GM18517 (cell line): ENCODE results near the gene CLASP1.
"Not testable (repeated sequence)": the region's sequence is repeated elsewhere in the genome, so short reads cannot be mapped to it uniquely, and the experiment has no call there.

Source experiments
- ATAC-seq: cut with Tn5 transposase; IDR thresholded peaks from one replicate; pipeline ENCODE4 v1.9.1; 2021; ENCODE audit warnings: mild to moderate bottlenecking, moderate library complexity; ENCODE audit not compliant: unreplicated experiment

The CLASP1 gene

DNA sequence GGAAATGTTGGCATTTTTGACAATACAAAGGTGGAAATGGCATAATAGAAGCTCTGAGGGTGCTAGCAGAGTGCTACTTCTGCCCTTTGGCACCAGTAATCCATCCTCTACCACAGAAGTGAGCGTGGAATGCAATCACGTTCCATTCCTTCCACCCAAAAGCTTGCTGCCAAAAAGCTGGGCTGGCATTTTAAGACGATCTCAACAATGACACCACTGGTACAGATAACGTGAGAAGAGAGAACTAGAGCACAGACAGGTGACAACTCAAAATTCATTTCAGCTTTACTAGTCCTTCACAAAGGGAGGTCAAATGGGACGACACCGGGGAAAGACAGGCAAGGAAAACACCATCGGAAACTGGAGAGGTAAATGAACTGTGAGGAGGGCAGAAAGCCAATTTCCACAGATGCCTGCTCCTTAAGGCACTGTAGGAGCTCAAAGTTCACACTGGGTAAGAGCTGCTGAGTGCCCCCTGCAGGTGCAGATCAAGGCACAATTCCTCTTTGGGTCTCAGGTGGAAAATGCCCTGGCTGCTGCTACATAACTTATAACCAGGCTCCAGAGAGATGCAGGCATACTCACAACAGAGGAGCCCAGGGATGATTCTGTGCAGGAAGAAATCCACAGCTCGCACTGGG, 169.3 kb downstream of the CLASP1 start:
- ATAC-seq: no peak

DNA sequence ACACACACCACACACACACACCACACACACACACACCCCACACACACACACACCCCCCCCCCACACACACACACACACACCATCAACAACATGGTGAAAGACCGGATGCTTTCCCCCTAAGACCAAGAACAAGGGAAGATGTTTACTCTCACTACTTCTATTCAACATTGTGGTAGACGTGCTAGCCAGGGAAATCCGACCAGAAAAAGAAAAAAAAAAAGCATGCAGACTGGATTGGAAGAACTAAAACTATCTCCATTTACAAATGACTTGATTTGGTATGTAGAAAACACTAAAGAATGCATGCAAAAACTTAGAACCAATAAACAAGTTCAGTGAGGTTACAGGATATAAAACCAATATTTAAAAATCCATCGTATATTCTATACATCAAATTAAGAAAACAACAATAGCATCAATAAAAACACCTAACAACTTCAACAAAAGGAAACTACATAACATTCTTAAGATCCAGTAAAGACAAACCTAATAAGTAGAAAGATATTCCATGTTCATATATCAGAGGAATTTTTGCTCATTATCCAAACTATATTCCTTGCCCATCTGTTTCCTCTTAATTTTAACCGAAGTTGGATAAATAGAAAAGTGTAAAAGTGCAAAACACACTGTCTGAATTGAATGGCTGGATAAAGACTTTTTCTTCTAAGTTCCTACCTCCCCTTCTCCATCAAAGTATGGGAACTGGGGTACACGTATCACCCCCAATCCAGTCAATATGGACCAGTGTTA, 170.1 kb downstream of the CLASP1 start:
- ATAC-seq: no peak

- not testable (repeated sequence) for ATAC-seq
Observed at GRCh38 chr2:121478358-121478995, 170.8 kb downstream of the CLASP1 start.

DNA sequence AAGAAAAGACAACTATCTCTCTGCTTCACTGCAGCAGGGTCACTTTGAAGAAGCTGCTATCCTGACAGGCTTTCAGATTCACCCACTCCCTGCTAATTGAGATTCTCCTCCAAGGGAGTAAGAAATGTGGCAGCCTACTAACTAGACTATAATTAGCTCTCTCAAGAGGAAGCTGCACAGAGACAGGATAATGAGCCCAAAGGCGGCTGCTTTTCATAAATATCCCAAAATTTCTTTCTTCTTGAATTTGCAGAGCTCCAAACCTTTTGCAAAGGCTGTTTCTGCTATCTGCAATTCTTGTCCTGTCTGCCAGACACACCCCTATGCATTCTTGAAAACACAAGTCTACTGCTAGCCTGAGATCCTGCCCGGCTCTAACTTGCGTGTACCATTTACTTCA, 172.6 kb downstream of the CLASP1 start:
- ATAC-seq: no peak

GRCh38 chr2:121475811-121476571, 173.3 kb downstream of the CLASP1 start:
- no peak for ATAC-seq

DNA sequence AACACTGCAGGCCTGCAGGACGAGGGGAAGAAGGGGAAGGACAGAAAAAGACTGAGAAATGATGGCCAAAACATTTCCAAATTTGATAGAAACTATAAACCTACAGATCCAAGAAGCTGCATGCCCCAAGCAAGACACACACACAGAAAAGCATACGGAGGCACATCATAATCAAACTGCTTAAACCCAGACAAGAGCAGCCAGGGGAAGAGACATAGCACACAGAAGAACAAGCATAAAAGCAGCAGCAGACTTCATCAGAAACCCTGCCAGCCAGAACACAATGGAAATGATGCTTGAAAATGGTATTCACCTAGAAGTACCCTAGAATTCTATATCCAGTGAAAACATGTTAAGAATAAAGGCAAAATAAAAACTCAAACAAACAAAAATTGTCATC, 175.8 kb downstream of the CLASP1 start:
- ATAC-seq: no peak

- no peak for ATAC-seq
Observed at GRCh38 chr2:121472470-121472993, 176.7 kb downstream of the CLASP1 start.

- ATAC-seq: no peak
Observed at GRCh38 chr2:121471532-121472469, 177.5 kb downstream of the CLASP1 start.

DNA sequence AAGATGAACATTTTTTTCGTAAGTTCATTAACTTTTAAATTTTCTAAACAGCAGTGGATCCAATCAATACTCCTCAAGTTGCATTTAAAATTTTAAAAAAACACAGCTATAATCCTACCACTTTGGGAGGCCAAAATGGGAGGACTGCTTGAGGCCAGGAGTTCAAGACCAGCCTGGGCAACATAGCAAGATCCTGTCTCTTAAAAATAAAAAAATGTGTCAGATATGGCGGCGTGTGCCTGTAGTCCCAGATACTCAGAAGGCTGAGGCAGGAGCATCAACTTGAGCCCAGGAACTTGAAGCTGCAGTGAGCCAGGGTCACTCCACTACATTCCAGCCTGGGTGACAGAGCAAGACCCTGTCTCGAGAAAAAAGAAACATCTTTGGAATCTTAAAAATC, 178.3 kb downstream of the CLASP1 start:
- no peak for ATAC-seq

DNA sequence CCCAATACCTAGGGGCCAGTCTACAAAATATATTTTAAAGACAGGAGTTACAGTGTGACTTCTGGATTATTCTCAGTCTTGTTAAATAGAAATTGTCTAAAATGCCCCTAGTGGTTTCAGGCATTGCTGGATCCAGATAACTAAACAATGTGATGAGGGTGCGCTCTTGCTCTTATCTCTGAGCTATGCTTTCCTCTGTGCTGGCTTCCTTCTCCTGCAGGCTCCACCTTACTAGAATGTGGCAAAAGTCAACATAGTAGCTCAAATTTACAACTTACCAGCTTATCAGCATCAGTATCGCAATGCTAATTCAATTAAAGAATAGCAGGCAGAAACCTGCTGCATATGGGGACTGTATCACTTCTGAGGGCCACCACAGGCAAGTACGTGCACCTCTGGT, 179.9 kb downstream of the CLASP1 start:
- no peak for ATAC-seq

GRCh38 chr2:121468936-121469335, 180.3 kb downstream of the CLASP1 start:
- no peak for ATAC-seq

GRCh38 chr2:121459291-121459690, 190.0 kb downstream of the CLASP1 start:
- no peak for ATAC-seq

GRCh38 chr2:121456325-121456724, 192.9 kb downstream of the CLASP1 start:
- ATAC-seq: no peak

GRCh38 chr2:121455446-121455845, 193.8 kb downstream of the CLASP1 start:
- ATAC-seq: no peak

- no peak for ATAC-seq
Observed at GRCh38 chr2:121454549-121455090, 194.6 kb downstream of the CLASP1 start.

- ATAC-seq: no peak
Observed at GRCh38 chr2:121451398-121451797, 197.9 kb downstream of the CLASP1 start.

- no peak for ATAC-seq
Observed at GRCh38 chr2:121450301-121450700, 199.0 kb downstream of the CLASP1 start.

- ATAC-seq: no peak
Observed at GRCh38 chr2:121446647-121447241, 202.5 kb downstream of the CLASP1 start.

- no peak for ATAC-seq
Observed at GRCh38 chr2:121442889-121443288, 206.4 kb downstream of the CLASP1 start.
